GM19468 (cell line): ENCODE data around the gene JAK3.
"Not testable (repeated sequence)": the region's sequence is repeated elsewhere in the genome, so short reads cannot be mapped to it uniquely, and the experiment has no call there.

Source experiments
- ATAC-seq: cut with Tn5 transposase; IDR thresholded peaks from one replicate; pipeline ENCODE4 v1.9.1; 2021; ENCODE audit warnings: mild to moderate bottlenecking, moderate library complexity, moderate number of reproducible peaks; ENCODE audit not compliant: unreplicated experiment; ENCODE audit errors: extremely low read depth

Gene JAK3

DNA sequence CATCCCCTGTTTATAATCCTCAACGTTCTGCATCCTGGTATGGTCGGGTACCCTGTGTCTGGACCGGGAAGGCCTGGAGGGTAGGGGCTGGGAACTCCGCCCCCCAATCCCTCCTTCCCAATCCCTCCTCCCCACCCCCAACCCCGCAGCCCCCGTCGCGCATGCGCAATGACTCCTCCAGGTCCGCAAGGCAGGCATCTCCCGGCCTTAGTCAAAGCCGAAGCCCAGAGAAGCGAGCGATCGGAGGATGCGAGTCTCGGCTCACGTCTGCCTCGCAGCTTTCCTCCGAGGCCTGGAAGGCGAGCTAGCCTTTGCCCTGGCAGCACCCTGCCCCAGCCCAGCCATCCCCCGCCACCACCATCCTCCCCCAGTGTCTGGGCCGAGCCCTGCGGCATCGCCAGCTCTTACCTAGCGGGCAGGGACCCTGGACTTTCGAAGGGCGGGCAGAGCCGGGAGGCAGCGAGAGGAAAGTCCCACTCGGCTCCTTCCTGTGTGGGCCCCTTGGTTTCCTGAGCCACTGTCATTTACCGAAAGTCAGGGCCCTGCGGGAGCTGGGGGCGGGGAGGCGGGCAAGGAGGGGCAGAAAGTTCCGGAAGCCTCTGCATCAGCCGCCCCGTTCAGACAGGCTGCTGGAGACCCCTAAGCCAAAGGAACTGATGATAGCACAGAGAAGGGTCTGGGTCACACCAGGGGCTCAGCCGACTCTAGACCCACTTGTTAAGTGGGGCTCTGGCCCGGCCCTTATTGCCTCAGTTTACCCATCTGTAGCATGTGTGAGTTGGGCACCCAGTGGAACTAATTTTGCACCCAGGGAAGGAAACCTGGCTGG is at the start of gene JAK3:
JAK3 (minus strand) TSS at position 445 of the 829 bp plus-strand sequence. CDS start 3,565 bp downstream, outside the sequence.
- no peak for ATAC-seq

GRCh38 chr19:17893766-17894165 is 46.0 kb upstream of the JAK3 start:
- no peak for ATAC-seq

GRCh38 chr19:17889609-17890214 is 41.9 kb upstream of the JAK3 start:
- ATAC-seq = no peak

DNA sequence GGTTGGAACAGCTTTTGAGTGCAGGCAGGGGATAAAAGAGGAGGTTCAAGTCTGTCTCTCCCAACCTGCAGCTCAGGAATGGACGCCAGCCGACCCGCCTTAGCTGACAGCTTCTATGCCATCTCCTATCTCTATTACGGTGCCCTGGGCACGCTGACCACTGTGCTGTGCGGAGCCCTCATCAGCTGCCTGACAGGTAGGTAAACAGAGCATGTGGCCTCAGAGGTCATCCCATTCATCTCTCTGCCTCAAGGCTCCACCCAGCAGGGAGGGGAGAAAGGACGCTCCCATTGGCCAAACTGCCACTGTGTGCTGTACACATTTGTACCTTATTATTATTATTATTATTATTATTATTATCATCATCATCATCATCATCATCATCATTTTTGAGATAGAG is 40.5 kb upstream of the JAK3 start:
- ATAC-seq = no peak

GRCh38 chr19:17887221-17887620 is 39.4 kb upstream of the JAK3 start:
- ATAC-seq = not testable (repeated sequence)

- no peak for ATAC-seq
Observed at GRCh38 chr19:17886515-17886914, 38.7 kb upstream of the JAK3 start.

DNA sequence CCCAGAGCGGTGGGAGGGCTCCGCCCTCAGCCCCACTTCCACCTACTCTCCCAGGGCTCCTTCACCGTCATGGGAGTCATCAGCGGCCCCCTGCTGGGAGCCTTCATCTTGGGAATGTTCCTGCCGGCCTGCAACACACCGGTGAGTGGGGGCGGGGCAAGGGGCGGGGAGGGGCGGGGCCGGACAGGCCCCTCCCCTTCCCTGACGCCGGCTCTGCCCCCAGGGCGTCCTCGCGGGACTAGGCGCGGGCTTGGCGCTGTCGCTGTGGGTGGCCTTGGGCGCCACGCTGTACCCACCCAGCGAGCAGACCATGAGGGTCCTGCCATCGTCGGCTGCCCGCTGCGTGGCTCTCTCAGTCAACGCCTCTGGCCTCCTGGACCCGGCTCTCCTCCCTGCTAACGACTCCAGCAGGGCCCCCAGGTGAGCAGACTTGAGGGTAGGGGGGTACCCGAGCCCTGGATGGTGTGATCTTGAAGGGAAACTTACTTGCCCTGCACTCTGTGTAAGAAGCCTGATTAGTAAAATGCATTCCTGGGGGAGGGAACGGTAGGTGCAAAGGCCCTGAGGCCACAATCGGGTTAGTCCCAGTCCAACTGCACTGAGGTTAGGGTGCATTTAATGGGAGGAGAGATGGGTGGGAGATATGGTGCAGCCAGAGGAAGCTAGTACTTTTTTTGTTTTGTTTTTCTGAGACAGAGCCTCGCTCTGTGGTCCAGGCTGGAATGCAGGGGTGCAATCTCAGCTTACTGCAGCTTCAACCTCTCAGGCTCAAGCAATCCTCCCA is 36.0 kb upstream of the JAK3 start:
- no peak for ATAC-seq

DNA sequence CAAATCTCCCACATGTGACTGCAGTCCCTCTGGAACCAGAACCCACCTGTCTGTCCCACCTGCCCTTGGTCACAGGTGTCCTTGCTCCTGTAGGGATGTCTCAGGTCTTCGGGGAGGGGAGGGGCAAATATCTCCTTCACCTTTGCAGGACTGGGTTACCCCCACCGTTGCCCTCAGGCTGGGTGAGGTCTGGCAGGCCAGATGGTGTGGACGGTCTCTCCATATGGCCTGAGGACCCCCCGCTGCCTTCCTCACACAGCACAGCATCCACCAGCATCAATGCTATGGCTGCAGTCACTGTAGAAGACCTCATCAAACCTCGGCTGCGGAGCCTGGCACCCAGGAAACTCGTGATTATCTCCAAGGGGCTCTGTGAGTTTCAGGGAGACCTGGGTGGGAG is 33.9 kb upstream of the JAK3 start:
- no peak for ATAC-seq

DNA sequence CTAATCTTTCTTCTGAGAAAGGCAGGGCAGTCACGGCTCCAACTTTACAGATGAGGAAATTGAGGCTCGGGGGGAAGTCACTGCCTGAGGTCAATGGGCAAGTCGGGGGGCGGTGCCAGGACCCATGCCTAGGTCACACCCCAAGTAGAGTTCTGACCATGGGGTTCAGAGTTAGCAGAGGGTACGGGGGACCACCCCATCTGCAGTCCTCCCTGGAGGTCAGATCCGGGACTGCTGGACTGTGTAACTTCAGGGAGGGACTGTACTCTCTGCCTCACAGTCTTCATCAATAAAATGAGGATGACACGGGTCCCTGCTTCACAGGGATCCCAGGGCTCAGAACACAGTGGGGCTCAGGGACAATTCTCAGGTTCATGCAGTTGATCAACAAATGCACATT is 31.7 kb upstream of the JAK3 start:
- ATAC-seq = no peak

- no peak for ATAC-seq
Observed at GRCh38 chr19:17877696-17878095, 29.9 kb upstream of the JAK3 start.

GRCh38 chr19:17874758-17875135 is 27.0 kb upstream of the JAK3 start:
- ATAC-seq = no peak

GRCh38 chr19:17873786-17874757 is 26.3 kb upstream of the JAK3 start:
- no peak for ATAC-seq

DNA sequence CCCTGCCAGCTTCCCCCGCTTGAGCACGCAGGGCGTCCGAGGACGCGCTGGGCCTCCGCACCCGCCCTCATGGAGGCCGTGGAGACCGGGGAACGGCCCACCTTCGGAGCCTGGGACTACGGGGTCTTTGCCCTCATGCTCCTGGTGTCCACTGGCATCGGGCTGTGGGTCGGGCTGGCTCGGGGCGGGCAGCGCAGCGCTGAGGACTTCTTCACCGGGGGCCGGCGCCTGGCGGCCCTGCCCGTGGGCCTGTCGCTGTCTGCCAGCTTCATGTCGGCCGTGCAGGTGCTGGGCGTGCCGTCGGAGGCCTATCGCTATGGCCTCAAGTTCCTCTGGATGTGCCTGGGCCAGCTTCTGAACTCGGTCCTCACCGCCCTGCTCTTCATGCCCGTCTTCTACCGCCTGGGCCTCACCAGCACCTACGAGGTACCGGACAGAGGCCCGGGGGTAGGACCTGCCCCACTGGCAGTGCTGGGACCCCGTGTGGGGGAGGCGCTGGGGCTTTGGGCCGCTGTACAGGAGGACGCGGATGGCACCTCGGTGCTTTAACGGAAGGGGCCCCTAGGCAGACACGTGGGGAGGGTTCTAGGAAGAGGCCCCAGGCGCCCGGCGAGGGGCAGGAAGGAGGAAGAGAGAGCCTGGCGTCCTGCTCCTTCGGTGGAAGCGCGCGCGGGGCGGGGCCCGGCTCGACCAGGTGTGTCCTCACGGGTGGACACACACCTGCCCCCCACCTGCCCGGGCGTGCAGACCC is 24.6 kb upstream of the JAK3 start:
- no peak for ATAC-seq

DNA sequence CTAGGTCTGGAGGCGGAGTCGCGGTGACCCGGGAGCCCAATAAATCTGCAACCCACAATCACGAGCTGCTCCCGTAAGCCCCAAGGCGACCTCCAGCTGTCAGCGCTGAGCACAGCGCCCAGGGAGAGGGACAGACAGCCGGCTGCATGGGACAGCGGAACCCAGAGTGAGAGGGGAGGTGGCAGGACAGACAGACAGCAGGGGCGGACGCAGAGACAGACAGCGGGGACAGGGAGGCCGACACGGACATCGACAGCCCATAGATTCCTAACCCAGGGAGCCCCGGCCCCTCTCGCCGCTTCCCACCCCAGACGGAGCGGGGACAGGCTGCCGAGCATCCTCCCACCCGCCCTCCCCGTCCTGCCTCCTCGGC is 24.1 kb upstream of the JAK3 start, which contains the start of gene SLC5A5:
SLC5A5 (plus strand) TSS at position 68 of the 373 bp plus-strand sequence. CDS start 375 bp downstream, outside the sequence.
- no peak for ATAC-seq

GRCh38 chr19:17871032-17871877 is 23.5 kb upstream of the JAK3 start:
- ATAC-seq = no peak

DNA sequence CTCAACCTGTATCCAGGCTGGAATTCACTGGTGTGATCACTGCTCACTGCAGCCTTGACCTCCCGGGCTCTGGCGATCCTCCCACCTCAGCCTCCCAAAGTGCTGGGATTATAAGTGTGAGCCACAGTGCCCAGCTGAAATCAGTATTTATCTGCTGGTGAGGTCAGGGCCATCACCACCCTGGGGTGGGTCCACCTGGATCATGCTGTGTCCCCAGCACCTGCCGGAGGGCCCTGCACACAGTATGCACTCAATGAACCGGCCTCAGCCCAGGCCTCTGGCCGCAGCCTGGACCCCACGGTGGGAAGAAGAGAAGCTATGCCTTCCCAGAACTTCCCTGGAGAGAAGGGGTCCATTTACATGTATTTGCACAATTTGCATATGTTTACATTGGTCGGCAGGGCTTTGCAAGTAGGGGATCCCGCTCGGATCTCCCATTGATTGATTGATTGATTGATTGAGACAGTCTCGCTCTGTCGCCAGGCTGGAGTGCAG is 21.4 kb upstream of the JAK3 start:
- ATAC-seq = no peak

GRCh38 chr19:17868669-17869068 is 20.9 kb upstream of the JAK3 start:
- ATAC-seq = no peak

DNA sequence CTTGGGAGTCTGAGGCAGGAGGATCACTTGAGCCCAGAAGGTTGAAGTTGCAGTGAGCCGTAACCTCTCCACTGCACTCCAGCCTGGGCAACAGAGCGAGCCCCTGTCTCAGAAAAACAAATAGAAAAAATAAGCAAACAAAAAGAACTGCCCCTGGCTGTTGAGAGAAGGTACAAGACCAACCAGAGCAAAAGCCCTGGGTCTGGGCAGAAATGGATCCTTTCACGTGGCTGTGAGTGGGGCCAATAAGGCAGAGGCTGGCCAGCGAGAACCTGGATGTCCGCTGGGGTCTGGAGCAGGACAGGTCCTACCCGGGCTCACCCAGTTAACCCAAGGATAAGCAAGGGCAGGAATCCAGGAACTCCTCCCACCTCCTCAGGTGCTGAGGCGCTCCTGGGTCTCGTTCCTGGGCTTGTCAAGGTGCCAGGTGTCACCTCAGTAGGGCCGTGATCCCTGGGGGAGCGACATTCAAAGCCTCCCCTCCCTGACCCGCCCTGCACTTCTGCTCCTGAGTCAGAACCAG is 19.2 kb upstream of the JAK3 start:
- no peak for ATAC-seq
